ENCODE measurements around the gene NOVA2. TPM values are rescaled to one million over a fixed set of nuclear protein-coding genes. Genes with fewer than 3 reads are reported as not detected.

The NOVA2 gene
- total RNA-seq, 2 experiments from 2014 or later: not detected

GRCh38 chr19:45938733-45939319 lies 34.8 kb downstream of the NOVA2 start:
- ChIA-PET CTCF (interaction anchor here (0.6 kb wide), 1 partner anchor 220 kb away, joined by 3 read pairs; no protein-coding TSS in a partner anchor), POLR2A (no interaction called here)

GRCh38 chr19:45935267-45935666 lies 38.4 kb downstream of the NOVA2 start:
- POLR2A ChIA-PET: no interaction called here
- CTCF ChIA-PET: no interaction called here

DNA sequence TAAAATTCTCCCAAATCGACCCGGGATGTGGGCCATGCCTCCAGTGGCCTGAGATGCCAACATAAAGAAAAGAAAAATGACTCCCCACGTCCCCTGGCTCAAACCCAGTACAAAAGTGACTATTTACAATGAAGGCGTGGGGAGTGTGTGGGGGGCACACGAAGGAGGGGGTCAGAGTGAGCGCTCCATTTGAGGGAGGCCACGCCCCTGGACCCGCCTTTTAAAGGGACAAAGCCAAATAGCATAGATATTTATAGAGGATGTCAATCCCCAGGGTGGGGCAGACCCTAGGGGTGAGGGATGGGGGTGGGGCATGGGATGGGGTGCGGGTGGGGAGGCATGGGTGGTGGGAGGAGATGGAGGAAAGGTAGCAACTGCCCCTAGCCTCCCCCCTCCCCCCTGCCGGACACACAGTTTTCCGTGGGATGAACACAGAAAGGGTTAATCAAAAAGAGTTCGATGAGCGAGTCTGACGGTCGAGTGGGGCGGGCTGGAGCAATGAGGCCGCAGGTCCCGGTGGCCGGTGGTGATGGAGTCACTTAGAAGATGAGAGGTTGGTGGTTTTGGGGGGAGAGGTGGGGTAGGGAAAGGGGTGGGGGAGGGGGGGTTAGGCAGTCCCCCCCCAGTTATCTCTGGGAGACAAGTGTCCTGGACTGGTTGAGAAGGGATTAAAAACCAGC lies 39.0 kb downstream of the NOVA2 start:
- ChIA-PET CTCF (no interaction called here), POLR2A (no interaction called here)

- ChIA-PET CTCF (no interaction called here), POLR2A (no interaction called here)
Measured at GRCh38 chr19:45933759-45934158, 39.9 kb downstream of the NOVA2 start.

GRCh38 chr19:45931055-45931454 lies 42.6 kb downstream of the NOVA2 start:
- ChIA-PET POLR2A (no interaction called here), CTCF (no interaction called here)

DNA sequence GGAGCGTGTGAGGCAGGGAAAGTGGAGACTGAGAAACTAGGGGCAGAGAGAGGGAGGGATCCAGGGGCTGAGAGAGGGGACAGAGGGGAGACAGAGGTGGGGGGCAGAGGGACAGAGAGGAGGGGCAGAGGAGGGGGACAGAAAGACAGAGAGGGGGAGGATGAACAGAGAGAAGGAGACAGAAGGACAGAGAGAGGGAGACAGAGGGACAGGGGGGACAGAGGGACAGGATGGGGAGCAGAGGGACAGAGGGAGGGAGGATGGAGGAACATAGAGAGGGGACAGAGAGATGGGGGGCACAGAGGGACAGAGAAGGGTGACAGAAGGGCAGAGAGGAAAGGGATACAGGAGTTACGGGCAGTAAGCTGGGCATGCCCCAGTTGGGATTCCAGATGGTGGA lies 44.4 kb downstream of the NOVA2 start:
- CTCF ChIA-PET: no interaction called here
- POLR2A ChIA-PET: no interaction called here

GRCh38 chr19:45927565-45928261 lies 46.0 kb downstream of the NOVA2 start:
- CTCF ChIA-PET: interaction anchor here (1.5 kb wide), 1 partner anchor 89 kb away, joined by 5 read pairs; no protein-coding TSS in a partner anchor
- POLR2A ChIA-PET: interaction anchor here (1.1 kb wide), 1 partner anchor 64 kb away, joined by 3 read pairs; no protein-coding TSS in a partner anchor

DNA sequence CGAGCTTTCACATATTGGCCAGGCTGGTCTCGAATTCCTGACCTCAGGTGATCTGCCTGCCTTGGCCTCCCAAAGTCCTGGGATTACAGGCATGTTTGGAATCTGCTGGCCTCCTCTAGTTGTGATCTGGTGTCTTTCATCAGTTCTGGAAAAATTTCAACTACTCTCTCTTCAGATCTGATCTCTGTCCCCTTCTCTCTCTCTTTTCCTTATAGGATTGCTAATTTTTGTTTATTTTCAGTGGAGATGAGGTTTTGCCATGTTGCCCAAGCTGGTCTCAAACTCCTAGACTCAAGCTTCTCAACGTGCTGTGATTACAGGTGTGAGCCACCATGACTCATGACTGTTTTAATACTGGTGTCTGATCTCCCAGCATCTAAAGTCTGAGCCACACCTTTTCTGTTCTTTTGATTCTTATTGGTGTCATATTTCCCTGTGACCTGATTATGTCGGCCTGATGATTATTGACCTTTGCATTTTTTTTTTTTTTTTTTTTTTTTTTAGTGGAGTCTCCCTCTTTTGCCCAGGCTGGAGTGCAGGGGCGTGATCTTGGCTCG lies 48.7 kb downstream of the NOVA2 start:
- ChIA-PET POLR2A (interaction anchor here (0.6 kb wide), 1 partner anchor 146 kb away, joined by 4 read pairs; no protein-coding TSS in a partner anchor), CTCF (interaction anchor here (0.7 kb wide), 2 partner anchors 359 to 688 kb away, joined by 3 read pairs; no protein-coding TSS in a partner anchor)

DNA sequence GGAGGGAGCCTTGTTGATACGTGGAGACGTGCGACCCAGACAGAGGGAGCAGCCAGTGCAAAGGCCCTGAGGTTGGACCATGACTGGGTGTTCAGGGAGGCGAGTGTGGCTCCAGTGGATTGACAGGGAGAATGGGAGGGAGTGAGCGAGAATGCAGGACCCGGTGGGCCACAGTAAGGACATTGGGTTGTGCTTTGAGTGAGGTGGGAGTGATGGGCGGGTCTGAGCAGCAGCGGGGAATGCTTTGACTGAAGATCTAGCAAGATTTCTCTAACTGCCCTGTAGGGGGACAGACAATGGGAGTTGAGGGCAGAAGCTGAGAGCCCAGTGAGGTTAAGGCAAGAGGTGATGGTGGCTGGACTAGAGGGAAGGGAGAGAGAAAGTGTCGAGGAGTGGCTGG lies 51.4 kb downstream of the NOVA2 start:
- CTCF ChIA-PET: interaction anchor here (1.0 kb wide), 1 partner anchor 19 kb away, joined by 7 read pairs; no protein-coding TSS in a partner anchor
- POLR2A ChIA-PET: no interaction called here

GRCh38 chr19:45920458-45920857 lies 53.2 kb downstream of the NOVA2 start:
- ChIA-PET POLR2A (interaction anchor here (0.6 kb wide), 1 partner anchor 54 kb away, joined by 8 read pairs; no protein-coding TSS in a partner anchor), CTCF (no interaction called here)

GRCh38 chr19:45919678-45920077 lies 54.0 kb downstream of the NOVA2 start:
- CTCF ChIA-PET: interaction anchor here (0.7 kb wide), 1 partner anchor 10 kb away, joined by 3 read pairs; no protein-coding TSS in a partner anchor

DNA sequence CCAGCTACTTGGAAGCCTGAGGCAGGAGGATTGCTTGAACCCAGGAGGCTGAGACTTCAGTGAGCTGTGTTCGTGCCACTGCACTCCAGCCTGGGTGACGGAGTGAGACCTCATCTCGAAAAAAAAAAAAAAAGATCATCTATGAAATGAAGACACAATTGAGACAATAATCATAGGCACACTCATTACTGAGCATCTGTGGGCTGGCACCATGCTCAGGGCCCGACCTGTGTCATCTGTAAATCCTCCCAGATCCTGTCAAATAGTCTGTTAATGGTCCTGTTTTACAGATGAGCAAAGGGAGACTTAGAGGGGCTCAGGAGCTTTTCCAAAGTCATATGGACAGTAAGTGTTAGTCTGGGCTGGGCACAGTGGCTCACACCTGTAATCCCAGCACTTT lies 54.9 kb downstream of the NOVA2 start:
- ChIA-PET CTCF (no interaction called here), POLR2A (interaction anchor here (0.6 kb wide), 1 partner anchor 9 kb away, joined by 4 read pairs; no protein-coding TSS in a partner anchor)

More at GRCh38 chr19:45919678-45920077, 54.0 kb downstream of the NOVA2 start:
- POLR2A ChIA-PET: interaction anchor here (0.5 kb wide), 1 partner anchor 203 kb away, joined by 4 read pairs; no protein-coding TSS in a partner anchor

DNA sequence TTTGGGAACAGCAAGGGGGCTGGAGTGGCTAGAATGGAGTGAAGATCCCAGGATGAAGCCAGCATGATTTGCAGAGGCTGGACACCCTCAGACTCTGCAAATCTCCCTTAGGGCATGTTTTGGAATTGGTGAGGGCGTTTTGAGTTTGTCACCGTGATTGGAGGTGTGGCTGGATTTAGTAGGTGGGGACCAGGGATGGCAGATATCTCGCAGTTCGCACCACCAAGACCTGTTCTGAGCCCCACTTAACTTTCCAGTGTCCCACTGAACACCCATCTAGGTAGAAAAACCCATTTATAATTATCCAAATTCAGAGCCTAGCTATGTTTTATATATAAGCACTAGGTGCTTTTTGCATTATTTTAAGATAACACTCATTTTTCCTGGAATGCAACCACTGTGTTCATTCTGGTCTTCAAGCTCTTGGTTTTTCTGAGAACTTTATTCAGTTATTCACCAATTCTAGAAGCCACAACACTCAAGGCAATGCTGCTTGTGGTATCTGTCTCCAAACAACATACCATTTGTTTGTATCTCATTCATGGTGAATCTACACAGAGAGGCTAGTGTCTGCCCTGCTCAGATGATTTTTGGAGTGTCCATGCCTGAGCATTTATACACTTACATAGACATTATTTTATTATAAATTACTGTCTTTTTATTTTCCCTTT lies 56.1 kb downstream of the NOVA2 start:
- ChIA-PET POLR2A (no interaction called here), CTCF (interaction anchor here (0.7 kb wide), 2 partner anchors 28 to 54 kb away, joined by 3 to 4 read pairs; partner anchors contain the start of gene SYMPK)

- ChIA-PET CTCF (interaction anchor here (0.8 kb wide), 1 partner anchor 16 kb away, joined by 3 read pairs; no protein-coding TSS in a partner anchor), POLR2A (no interaction called here)
Measured at GRCh38 chr19:45913874-45914830, 59.5 kb downstream of the NOVA2 start, which contains the start of gene NANOS2. Gene NANOS2 (minus strand): TSS chr19:45914778. CDS start chr19:45914693, 85 bp downstream.

DNA sequence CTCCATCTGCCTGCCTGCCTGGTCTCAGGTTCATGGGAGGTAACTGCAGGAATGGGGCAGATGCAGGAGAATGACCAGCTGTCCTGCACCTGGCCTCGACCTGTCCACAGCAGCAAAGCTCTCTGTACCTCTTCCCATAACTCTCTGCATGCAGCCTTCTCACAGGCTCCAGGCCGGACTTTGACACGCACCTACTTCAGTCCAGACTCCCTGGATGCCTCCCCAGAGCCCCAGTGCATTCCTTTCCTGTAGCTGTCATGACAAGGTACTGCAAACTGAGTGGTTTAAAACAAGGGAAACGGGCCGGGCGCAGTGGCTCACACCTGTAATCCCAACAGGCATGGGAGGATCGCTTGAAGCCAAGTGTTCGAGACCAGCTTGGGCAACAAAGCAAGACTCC lies 62.4 kb downstream of the NOVA2 start:
- ChIA-PET POLR2A (no interaction called here), CTCF (no interaction called here)

DNA sequence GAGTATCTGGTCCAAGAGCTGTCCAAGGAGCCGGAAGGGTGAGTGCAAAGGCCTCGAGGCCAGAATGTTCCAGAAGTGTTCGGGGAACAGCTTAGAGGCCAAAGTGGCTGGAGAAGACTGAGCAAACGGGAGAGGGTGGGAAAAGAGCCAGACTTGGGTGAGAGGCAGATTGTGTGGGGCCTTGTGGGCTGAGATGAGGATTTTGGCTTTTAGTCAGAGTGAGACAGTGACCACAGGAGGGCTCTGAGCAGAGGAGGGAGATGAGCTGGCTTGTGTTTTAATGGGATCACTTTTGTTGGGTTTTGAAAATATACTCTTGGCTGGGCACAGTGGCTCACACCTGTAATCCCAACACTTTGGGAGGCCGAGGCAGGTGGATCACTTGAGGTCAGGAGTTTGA lies 64.7 kb downstream of the NOVA2 start:
- POLR2A ChIA-PET: no interaction called here
- CTCF ChIA-PET: interaction anchor here (0.6 to 1.3 kb wide), 2 partner anchors 101 to 178 kb away, joined by 3 read pairs; partner anchors contain the start of gene FBXO46

DNA sequence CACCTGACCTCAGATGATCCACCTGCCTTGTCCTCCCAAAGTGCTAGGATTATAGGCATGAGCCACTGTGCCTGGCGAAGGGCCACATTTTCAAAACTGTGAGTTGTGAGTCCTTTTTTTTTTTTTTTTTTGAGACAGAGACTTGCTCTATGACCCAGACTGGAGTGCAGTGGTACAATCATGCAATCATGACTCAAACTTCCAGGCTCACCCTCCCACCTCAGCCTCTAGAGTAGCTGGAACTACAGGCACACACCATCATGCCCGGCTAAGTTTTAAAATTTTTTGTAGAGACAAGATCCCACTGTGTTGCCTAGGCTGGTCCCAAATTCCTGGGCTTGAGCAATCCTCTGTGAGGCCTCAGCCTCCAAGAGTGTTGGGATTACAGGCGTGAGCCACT lies 67.4 kb downstream of the NOVA2 start:
- ChIA-PET POLR2A (no interaction called here), CTCF (interaction anchor here (0.6 to 1.8 kb wide), 4 partner anchors 20 to 116 kb away, joined by 3 to 6 read pairs (median 3); no protein-coding TSS in a partner anchor)

GRCh38 chr19:45905011-45905410 lies 68.7 kb downstream of the NOVA2 start:
- ChIA-PET POLR2A (no interaction called here), CTCF (no interaction called here)
